GM20000 (cell line): Measurements from ENCODE around the gene MXD3.
"Not testable (repeated sequence)": the region's sequence is repeated elsewhere in the genome, so short reads cannot be mapped to it uniquely, and the experiment has no call there.

Experiments used
- DNase-seq: peaks from one replicate; pipeline ENCODE4 v3.0.0; 2012; ENCODE audit warnings: low spot score
- CTCF ChIP-seq: IDR thresholded peaks from 2 replicates; pipeline ENCODE4 v1.5.1; 2012; ENCODE audit warnings: mild to moderate bottlenecking, control low read depth; ENCODE audit errors: extremely low read depth, missing control alignments

Gene MXD3

GRCh38 chr5:177311723-177312648 lies at the start of gene MXD3:
TSS of gene MXD3 (minus strand) at chr5:177311898. CDS start at chr5:177311830, 68 bp downstream.
- peak; percentile 97 for DNase-seq
- no peak for TF ChIP-seq CTCF

- not testable (repeated sequence) for DNase-seq
Observed at GRCh38 chr5:177360740-177361139, 49.0 kb upstream of the MXD3 start.

- TF ChIP-seq CTCF = no peak
- DNase-seq = no peak
Observed at GRCh38 chr5:177359860-177360259, 48.2 kb upstream of the MXD3 start.

- TF ChIP-seq CTCF = no peak
- no peak for DNase-seq
Observed at GRCh38 chr5:177359451-177359851, 47.8 kb upstream of the MXD3 start.

- no peak for TF ChIP-seq CTCF
Observed at GRCh38 chr5:177358370-177358819, 46.7 kb upstream of the MXD3 start.

GRCh38 chr5:177357459-177358351 lies 46.0 kb upstream of the MXD3 start, which contains the start of gene RGS14:
TSS of gene RGS14 (plus strand) at chr5:177357924. CDS start at chr5:177358025, 101 bp downstream.
- DNase-seq = peak; percentile 93
- no peak for TF ChIP-seq CTCF

More at GRCh38 chr5:177358370-177358819, 46.7 kb upstream of the MXD3 start:
- DNase-seq = no peak

GRCh38 chr5:177357146-177357458 lies 45.4 kb upstream of the MXD3 start:
- DNase-seq = no peak
- no peak for TF ChIP-seq CTCF
